HT-29 (cell line): ENCODE measurements around the gene NGFR. TPM values are rescaled to one million over a fixed set of nuclear protein-coding genes. Genes with fewer than 3 reads are reported as not detected.
"Not testable (repeated sequence)": the region's sequence is repeated elsewhere in the genome, so short reads cannot be mapped to it uniquely, and the experiment has no call there.

Experiments used
- DNase-seq: peaks from one replicate; pipeline ENCODE4 v3.0.0-alpha.2; 2015; ENCODE audit warnings: low spot score
- total RNA-seq: library from RNA; depleted of rRNA; stranded (reverse); fragments of >200 nt; shearing (Covaris generic); gene quantifications from 2 replicates; pipeline ENCODE4 v1.2.3, GENCODE V29; 2014

The NGFR gene
- total RNA-seq, 1 experiment from 2014 or later: not detected

DNA sequence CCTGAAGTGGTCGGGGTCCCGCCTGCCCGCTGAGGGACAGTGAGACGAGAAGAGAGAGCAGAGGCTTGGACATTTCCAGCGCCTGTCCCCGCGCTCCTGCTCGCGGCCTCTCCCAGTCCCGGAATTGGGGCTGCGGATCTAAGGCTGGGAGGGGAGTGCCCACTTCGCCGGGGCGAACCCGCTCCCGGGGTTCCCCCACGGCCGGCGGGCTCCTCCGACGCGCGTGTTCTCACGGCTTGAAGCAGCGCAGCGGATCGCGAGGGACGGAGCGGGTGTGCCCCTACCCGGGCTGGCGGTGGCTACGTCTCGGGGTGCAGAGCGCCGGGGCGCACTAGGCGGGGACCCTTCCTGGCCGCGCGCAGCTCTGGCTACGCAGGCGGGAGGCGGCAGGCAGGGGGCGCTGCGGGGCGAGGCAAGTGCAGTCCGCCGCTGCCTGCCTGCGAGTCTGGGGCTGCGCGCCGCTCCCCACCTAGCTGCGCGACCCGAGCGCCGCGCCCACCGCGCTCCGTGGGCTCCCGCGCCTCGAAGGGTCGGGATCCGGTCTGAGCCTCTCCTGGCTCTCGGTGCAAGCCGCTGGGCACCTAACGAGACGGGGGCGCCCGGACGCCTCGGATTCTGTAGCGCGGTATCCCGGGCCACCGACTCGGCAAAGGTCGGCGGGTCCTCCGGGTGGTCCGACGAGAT is 1.2 kb downstream of the NGFR start:
- no peak for DNase-seq

DNA sequence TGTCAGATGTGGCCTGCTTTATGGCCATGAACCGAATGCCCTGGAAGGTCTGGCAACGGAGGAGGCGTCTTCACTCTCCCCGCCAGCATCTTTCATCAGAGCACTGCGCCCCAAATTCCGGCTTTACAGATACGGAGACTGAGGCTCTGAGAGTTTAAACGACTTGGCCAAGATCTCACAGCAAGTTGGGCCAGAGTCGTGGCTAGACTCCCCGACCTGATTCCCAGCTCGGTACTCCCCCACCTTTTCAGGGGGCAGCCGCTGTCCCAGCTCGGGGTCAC is 1.7 kb downstream of the NGFR start:
- DNase-seq: no peak

DNA sequence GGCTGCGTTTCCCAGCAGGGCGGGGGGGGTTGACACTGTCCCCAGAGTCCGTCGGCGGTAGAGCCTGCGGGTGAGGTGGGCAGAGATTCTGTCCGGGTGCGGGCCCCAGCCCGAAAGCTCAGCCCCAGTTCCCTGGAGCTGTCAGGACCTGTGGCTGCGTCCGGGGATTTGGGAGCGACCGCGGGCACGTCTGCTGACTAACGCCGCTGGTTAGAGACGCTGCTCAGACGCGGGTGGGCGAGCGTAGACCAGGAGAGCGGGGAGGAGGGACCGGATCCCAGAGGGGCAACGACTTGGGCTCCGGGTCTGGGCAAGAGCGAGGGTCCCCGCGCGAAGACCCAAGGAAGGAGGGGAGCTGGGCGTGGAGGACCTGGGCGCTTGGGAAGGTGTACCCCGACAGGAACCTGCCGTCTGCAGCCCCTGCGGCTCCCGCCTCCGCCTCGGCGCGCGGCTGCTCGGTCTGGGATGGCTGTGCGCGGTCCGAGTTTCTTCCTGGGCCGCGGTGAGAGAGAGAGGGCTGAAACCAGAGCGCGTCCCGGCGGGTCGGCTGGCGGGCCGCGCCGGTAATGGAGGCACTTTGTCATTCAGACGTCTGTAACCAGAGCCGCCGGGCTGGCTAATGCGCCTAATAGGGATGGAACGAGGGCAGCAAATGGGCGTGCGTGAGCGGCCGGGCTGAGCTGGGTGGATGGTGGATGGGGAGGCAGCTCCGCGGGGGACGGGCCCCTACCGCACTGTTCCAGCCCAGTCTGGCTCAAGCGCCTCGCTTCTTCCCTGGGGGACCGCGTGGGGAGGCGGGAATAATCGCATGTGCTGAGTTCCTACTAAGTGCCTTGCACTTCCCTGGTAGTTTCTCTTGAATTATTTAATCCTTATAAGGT is 2.3 kb downstream of the NGFR start:
- DNase-seq: no peak

DNA sequence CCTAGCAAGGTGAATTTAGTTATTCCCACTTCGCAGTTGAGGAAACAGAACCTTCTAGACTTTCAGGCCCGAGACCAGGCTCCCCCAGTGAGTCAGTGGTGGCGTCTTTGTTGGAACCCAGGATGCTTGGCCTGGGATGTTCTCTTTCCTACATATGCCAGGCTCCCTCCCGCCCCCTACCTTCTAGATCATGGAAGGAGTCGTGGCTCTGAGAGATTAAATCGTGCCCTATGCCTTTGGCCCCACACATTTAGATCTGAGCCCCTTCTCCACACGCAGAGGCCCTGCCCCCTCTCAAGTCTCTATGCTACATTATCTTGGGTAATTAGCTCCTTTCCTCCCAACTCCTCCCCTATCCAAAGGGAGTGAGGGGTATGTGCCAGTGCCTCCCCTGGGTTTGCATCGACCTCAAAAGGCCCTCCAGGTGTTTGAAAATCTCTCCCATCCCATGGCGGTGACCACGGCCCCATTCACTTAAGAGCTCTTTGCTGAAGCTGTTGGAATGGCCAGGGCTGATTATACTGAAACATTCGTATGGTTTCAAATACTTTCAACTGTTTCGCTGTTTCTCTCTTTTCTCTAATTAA is 3.0 kb downstream of the NGFR start:
- DNase-seq: no peak

DNA sequence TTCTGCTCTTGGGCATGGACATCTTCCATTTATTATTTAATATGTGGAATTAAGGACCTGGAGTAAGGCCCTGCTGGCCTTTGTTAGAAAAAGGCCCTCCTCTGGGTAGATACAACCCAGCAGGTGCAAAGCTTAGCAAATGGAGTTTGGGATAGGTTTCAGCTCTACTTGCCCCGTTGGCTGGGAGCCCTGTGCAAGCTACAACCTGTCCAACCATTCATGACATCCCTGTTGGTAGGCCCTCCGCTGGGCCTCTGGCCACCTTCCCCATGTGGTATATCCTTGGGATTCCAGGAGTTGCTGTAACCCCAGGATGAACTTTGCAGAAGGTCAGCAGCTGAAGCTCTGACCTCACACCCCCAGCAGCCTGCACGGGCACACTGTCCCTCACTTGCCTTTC is 6.4 kb downstream of the NGFR start:
- DNase-seq: no peak

DNA sequence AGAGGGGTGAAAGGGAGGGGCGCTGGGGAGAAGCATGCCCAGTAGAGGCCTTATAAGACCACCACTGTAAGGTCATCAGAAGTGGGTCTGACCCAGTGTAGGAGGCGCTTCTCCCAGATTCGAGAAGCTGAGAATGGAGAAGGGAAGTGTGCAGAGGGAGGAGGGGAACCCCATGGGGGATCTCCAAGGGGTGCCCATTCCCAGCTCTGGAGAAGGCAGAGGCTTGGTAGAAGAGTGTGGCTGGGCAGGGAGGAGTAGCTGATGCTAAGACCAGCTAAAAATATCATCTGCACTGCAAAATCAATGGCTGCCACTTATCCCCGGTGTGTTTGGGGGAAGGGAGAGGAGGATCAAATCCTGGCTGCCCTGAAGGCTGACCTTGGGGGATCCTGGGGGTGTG is 7.2 kb downstream of the NGFR start:
- DNase-seq: no peak

DNA sequence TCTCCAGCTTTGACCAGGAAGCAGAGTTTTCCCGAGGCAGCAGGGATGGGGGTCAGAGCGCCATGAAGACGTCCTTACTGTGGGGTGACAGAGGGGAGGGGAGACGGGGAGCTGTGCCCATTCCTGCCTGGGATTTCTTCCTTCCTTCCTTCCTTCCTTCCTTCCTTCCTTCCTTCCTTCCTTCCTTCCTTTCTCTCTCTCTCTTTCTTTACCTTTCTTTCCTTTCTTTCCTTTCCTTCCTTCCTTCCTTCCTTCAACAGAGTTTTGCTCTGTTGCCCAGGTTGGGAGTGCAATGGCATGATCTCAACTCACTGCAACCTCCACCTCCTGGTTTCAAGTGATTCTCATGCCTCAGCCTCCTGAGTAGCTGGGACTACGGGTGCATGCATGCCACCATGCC is 7.6 kb downstream of the NGFR start:
- not testable (repeated sequence) for DNase-seq

DNA sequence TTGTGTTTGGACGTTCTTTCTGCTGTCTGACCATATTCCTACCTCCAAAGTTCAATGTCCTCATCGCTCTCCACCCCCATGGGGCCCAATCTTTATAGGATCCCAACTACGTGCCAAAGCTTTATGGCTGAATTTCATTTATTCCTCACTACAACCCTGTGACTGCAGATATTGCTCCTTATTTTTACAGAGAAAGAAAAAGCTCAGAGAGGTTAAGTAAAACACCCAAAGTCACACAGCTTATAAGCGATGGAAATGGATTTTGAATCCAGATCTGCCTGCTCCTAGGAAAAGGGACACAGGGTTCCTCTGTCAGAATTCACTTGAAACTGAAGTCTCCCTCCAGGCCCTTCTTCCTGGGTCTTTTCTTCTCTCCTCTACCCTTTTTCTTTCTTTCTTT is 9.3 kb downstream of the NGFR start:
- DNase-seq: no peak

DNA sequence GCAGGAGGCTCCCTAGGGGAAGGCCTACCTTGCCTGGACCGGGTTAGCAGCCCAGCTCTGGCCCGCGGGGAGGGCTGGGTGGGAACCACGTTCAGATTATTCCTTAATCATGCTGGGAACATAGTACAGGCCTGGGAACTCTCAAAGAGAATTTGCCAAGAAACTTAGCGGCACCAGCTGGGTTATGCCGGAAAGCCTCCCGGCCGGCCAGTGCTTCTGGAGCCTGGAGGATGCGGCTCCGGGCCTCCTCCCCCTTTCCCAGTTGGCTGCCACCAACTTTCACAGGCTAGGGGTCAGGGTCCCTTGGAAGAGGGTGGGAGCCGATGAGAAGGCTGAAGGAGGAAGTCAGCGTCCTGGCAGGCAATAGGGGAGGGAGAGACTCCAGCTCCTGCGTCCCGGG is 10.8 kb downstream of the NGFR start:
- DNase-seq: no peak

DNA sequence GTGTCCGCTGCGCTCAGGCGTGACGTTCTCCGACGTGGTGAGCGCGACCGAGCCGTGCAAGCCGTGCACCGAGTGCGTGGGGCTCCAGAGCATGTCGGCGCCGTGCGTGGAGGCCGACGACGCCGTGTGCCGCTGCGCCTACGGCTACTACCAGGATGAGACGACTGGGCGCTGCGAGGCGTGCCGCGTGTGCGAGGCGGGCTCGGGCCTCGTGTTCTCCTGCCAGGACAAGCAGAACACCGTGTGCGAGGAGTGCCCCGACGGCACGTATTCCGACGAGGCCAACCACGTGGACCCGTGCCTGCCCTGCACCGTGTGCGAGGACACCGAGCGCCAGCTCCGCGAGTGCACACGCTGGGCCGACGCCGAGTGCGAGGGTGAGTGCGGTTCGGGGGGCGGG is 11.2 kb downstream of the NGFR start:
- DNase-seq: no peak

DNA sequence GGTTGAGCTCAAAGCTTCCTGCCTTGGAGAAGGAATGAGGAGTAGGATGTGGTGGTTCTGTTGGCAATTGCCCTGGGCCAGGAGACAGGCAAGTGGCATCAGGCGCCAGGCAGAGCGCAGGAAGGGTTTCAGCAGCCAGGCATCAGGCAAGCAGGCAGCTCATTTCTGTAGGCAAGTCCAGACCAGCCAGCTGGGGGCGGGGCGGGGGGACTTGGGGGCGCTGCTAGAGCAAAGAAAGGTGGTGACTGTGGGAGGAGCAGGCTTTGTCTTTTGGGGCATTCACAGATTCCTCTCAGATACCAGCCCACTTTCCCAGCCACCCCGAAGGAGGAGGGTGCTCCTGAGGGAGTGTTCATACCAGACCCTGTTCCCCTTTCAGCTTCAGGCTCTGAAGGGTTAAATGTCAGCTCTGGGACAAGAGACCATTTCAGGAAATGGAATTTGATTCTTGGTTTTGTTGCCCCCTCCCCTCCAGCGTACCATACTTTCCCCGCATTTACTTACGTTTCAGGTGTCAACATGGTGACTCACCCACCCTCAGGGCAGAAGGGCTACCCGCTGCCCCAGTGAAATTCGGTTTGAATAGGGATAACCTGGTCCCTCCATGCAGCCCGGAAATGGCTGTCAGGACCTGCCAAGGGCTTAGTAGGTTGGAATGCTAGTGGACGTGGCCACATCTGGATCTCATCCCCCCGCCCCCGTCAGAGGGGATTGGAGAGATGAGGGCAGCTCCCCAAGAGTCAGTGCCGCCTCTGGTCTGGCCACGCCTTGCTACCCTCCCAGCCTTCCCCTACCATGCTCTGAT is 13.2 kb downstream of the NGFR start:
- DNase-seq: no peak

DNA sequence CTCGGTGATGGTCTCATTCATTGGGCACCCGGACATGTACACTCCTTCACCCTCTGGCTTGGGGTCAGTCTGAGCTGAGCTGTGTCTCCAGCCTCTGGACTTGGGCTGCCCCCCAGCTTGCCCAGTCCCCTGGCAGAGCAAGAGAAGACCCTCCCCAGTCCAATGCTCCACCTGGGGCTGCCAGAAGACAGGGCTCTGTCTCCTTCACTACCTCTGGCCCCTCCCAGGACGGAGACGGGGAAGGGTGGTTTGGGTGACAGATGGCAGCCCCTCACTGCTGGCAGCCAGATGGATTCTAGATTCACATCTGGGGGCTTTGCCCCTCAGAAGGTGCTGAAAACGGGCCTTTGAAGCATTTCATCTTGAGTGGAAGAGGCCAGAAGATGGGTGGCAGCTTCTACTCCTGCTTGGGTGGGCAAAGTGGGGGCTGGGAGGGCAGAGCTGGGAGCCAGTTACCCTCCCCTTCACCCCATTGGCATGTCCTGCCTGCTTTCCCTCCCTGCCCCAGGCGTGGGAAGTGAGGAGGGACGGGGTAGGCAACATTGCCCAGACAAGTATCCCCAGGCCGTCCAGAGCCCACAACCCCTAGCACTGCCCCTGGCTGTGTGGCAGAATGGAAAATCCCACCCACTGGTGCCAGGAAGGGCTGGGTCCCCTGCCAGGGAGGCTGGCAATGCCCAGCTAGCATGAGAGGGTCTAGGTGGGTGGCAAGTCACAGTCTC is 13.9 kb downstream of the NGFR start:
- no peak for DNase-seq

DNA sequence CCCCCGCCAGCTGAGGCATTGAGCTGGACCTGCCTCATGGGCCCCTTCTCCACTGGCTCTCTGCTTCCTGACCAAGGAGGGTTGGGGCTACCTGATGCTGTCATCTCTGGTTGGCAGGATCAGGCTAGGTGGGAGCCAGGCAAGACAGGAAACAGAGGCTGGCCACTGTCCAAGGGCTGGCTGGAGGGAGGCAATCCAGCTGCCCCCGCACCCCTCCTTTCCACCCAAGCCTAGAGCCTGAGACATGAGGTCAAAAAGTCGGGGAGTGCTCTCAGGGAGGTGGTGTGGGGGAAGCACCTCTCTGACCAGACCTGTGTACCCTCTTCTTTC is 14.5 kb downstream of the NGFR start:
- DNase-seq: no peak

DNA sequence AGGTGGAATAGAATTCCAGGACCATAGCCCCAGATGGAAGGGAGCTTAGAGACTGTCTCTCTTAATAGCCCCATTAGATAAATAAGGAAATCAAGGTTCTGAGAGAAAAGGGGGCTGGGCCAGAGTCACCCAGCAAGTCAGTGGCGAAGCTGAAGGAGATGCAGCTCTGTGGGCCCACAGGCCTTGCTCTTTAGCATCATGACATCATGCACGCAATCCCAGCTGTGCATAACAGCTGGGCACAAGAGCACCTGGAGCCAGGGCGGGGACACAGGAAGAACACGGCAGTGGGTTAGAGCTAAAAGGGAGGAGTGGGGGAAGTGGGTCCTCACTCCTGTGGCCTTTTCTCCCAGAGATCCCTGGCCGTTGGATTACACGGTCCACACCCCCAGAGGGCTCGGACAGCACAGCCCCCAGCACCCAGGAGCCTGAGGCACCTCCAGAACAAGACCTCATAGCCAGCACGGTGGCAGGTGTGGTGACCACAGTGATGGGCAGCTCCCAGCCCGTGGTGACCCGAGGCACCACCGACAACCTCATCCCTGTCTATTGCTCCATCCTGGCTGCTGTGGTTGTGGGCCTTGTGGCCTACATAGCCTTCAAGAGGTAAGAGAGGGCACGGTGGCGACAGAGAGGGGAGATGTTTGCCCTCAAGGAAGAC is 15.1 kb downstream of the NGFR start:
- DNase-seq: no peak

DNA sequence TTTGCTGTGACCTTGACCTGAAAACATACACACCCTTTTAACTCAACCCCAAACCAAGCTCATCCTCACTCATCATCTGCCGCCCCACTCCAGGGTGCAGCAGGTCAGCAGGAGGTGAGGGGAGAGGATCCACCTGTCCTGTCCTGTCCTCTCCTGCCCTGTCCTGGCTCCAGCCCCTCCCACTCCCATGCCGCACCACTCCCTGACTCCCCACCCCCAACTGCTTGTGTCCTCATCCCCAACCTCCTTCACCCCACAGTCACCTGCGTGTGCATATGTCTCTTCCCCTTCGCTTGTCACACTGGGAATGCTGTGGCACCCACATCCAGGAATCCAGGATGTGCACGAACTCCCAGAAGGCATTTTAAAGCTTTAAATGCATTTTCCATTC is 15.6 kb downstream of the NGFR start:
- no peak for DNase-seq

DNA sequence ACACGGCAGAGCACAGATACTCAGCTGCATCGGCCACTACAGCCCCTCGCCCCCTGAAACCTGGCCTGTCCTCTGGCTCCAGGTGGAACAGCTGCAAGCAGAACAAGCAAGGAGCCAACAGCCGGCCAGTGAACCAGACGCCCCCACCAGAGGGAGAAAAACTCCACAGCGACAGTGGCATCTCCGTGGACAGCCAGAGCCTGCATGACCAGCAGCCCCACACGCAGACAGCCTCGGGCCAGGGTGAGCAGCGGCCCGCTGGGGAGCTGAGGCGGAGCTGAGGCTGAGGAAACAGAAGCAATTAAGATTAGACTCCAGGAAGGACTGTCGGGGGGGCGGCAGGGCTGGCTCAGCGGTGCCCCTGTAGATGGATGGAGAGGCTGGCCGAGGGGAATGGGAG is 16.7 kb downstream of the NGFR start:
- no peak for DNase-seq

DNA sequence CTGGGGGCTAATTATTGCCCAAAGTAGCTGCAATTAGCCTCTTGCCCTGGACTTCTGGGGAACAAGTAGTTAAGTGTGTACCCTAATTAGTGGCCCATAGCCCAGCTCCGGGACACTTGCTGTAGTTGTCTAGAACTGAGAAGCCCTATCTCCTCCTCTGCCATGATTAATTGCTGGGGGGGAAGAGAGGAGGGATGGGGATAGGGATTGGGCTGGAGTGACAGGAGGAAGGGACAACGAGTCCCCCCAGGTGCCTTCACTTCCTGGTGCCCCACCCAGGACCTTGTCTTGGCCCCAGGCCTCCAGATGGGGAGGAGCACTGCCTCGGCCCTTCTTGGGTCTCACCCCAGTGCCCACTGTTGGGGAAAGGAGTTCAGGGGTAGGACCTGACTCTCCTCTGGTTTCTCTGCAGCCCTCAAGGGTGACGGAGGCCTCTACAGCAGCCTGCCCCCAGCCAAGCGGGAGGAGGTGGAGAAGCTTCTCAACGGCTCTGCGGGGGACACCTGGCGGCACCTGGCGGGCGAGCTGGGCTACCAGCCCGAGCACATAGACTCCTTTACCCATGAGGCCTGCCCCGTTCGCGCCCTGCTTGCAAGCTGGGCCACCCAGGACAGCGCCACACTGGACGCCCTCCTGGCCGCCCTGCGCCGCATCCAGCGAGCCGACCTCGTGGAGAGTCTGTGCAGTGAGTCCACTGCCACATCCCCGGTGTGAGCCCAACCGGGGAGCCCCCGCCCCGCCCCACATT is 17.4 kb downstream of the NGFR start:
- no peak for DNase-seq

DNA sequence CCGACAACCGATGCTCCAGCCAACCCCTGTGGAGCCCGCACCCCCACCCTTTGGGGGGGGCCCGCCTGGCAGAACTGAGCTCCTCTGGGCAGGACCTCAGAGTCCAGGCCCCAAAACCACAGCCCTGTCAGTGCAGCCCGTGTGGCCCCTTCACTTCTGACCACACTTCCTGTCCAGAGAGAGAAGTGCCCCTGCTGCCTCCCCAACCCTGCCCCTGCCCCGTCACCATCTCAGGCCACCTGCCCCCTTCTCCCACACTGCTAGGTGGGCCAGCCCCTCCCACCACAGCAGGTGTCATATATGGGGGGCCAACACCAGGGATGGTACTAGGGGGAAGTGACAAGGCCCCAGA is 17.9 kb downstream of the NGFR start:
- DNase-seq: no peak

DNA sequence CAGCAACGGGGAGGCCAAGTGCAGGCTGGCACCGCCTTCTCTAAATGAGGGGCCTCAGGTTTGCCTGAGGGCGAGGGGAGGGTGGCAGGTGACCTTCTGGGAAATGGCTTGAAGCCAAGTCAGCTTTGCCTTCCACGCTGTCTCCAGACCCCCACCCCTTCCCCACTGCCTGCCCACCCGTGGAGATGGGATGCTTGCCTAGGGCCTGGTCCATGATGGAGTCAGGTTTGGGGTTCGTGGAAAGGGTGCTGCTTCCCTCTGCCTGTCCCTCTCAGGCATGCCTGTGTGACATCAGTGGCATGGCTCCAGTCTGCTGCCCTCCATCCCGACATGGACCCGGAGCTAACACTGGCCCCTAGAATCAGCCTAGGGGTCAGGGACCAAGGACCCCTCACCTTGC is 18.5 kb downstream of the NGFR start:
- no peak for DNase-seq

DNA sequence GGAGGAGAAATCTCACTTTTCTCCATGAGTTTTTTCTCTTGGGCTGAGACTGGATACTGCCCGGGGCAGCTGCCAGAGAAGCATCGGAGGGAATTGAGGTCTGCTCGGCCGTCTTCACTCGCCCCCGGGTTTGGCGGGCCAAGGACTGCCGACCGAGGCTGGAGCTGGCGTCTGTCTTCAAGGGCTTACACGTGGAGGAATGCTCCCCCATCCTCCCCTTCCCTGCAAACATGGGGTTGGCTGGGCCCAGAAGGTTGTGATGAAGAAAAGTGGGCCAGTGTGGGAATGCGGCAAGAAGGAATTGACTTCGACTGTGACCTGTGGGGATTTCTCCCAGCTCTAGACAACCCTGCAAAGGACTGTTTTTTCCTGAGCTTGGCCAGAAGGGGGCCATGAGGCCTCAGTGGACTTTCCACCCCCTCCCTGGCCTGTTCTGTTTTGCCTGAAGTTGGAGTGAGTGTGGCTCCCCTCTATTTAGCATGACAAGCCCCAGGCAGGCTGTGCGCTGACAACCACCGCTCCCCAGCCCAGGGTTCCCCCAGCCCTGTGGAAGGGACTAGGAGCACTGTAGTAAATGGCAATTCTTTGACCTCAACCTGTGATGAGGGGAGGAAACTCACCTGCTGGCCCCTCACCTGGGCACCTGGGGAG is 19.1 kb downstream of the NGFR start:
- DNase-seq: no peak
